ENCODE results near the gene ANKMY2.

ANKMY2 gene

GRCh38 chr7:16564023-16564380, 81.6 kb downstream of the ANKMY2 start:
- no peak for DNase-seq

DNA sequence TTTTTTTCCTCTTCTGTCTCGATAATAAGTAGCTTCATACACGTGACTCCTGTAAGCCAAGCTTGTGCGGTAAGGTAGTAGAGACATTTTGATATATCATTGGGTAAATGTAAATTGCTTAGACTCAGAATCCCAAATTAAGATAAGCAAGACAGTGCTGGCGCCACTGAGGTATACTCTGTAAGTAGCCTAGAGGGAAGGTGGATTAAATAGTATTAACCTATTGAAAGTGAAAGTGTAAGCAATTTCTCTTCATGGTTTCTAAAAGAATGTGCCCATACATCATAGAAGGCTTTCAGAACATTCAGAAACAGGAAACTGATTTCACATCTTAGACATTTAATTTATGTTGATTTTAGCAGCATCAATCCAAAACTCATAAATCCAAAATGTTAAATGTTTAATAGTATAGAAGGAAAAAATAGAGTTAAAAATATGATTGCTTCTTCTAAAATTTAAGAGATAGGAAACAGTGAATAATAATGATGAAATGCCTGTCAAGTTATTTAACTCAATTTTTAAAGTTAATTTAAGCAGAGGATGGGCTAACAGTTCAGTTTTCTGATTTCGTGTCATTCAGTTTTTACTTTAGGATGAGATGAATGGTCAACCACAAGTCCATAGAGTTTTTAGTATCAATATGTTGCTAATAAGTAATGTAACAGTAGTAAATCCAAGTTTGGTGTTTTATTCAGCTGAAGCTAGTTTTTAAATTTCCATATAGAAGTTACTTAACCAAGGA, 82.1 kb downstream of the ANKMY2 start:
- no peak for DNase-seq

- DNase-seq, result no peak
Measured at GRCh38 chr7:16562456-16563220, 82.9 kb downstream of the ANKMY2 start.

GRCh38 chr7:16561943-16562342, 83.6 kb downstream of the ANKMY2 start:
- DNase-seq, result no peak

- DNase-seq, result no peak
Measured at GRCh38 chr7:16559497-16560179, 85.9 kb downstream of the ANKMY2 start.

GRCh38 chr7:16558761-16559302, 86.7 kb downstream of the ANKMY2 start:
- DNase-seq, result no peak

- DNase-seq, result no peak
Measured at GRCh38 chr7:16556359-16556758, 89.2 kb downstream of the ANKMY2 start.

DNA sequence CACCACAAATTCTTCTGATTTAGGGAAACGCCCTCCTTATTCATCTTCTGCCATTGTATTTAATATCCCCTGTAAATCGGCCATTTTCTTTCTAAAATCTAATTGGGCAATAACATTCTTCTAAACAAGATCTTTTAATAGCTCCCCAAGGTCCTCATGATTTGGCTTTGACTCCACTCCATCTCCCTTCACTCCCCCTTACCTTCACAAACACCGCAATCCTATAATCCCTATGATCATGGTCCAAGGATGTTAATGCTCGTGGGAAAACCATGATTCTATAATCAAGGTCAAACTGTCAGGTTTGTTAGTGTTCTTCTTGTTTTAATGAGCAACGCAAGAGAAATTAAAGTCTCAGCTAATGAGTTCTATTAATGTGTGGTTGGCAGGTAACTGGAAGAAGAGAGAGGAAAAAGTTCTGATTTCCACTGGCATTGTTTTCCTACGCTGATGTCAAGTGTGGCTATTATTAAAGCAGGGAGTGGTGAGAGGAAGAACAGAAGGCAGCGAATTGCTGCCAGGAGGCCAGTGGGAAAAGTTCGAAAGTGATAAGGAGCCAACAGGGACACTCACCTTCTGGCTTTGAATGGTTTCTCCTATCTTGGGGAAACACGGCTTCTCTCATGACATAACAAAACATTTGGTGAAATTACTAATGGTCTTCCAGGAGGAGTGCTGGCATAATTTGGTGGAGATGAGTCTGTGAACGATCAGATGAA, 90.9 kb downstream of the ANKMY2 start:
- no peak for DNase-seq

GRCh38 chr7:16550671-16551070, 94.9 kb downstream of the ANKMY2 start:
- no peak for DNase-seq
